ENCODE data around the gene EHD2.

EHD2 gene

DNA sequence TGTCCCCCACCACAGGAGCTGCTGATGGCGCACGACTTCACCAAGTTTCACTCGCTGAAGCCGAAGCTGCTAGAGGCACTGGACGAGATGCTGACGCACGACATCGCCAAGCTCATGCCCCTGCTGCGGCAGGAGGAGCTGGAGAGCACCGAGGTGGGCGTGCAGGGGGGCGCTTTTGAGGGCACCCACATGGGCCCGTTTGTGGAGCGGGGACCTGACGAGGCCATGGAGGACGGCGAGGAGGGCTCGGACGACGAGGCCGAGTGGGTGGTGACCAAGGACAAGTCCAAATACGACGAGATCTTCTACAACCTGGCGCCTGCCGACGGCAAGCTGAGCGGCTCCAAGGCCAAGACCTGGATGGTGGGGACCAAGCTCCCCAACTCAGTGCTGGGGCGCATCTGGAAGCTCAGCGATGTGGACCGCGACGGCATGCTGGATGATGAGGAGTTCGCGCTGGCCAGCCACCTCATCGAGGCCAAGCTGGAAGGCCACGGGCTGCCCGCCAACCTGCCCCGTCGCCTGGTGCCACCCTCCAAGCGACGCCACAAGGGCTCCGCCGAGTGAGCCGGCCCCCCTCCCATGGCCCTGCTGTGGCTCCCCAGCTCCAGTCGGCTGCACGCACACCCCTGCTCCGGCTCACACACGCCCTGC is 27.8 kb downstream of the EHD2 start:
- Histone ChIP-seq H3K27ac (replicated peaks) (no peak overlapping the region), H3K4me3 (replicated peaks; ENCODE audit: insufficient read depth, low read length) (no peak overlapping the region), H3K27me3 (ENCODE audit: insufficient read depth, poor library complexity, severe bottlenecking) (no peaks in the 10 kb centered on the region)
- TF ChIP-seq SPI1 (IDR thresholded peaks at IDR 0.05; ENCODE audit: borderline replicate concordance, low read depth) (no peak), GABPA (IDR thresholded peaks at IDR 0.05; ENCODE audit: low read depth) (no peak), POLR2AphosphoS5 (IDR thresholded peaks at IDR 0.05; ENCODE audit: low read depth) (no peak)
- TF ChIP-seq, protein P1, sequence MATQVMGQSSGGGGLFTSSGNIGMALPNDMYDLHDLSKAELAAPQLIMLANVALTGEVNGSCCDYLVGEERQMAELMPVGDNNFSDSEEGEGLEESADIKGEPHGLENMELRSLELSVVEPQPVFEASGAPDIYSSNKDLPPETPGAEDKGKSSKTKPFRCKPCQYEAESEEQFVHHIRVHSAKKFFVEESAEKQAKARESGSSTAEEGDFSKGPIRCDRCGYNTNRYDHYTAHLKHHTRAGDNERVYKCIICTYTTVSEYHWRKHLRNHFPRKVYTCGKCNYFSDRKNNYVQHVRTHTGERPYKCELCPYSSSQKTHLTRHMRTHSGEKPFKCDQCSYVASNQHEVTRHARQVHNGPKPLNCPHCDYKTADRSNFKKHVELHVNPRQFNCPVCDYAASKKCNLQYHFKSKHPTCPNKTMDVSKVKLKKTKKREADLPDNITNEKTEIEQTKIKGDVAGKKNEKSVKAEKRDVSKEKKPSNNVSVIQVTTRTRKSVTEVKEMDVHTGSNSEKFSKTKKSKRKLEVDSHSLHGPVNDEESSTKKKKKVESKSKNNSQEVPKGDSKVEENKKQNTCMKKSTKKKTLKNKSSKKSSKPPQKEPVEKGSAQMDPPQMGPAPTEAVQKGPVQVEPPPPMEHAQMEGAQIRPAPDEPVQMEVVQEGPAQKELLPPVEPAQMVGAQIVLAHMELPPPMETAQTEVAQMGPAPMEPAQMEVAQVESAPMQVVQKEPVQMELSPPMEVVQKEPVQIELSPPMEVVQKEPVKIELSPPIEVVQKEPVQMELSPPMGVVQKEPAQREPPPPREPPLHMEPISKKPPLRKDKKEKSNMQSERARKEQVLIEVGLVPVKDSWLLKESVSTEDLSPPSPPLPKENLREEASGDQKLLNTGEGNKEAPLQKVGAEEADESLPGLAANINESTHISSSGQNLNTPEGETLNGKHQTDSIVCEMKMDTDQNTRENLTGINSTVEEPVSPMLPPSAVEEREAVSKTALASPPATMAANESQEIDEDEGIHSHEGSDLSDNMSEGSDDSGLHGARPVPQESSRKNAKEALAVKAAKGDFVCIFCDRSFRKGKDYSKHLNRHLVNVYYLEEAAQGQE (IDR thresholded peaks at IDR 0.05; ENCODE audit: insufficient replicate concordance, low read depth) = no peak
- TF ChIP-seq, protein P2, sequence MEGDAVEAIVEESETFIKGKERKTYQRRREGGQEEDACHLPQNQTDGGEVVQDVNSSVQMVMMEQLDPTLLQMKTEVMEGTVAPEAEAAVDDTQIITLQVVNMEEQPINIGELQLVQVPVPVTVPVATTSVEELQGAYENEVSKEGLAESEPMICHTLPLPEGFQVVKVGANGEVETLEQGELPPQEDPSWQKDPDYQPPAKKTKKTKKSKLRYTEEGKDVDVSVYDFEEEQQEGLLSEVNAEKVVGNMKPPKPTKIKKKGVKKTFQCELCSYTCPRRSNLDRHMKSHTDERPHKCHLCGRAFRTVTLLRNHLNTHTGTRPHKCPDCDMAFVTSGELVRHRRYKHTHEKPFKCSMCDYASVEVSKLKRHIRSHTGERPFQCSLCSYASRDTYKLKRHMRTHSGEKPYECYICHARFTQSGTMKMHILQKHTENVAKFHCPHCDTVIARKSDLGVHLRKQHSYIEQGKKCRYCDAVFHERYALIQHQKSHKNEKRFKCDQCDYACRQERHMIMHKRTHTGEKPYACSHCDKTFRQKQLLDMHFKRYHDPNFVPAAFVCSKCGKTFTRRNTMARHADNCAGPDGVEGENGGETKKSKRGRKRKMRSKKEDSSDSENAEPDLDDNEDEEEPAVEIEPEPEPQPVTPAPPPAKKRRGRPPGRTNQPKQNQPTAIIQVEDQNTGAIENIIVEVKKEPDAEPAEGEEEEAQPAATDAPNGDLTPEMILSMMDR (IDR thresholded peaks at IDR 0.05; ENCODE audit: insufficient read depth, low read length) = no peak
- DNase-seq (ENCODE audit: low read depth in 1 of 2, low spot score in 1 of 2) = no peak

DNA sequence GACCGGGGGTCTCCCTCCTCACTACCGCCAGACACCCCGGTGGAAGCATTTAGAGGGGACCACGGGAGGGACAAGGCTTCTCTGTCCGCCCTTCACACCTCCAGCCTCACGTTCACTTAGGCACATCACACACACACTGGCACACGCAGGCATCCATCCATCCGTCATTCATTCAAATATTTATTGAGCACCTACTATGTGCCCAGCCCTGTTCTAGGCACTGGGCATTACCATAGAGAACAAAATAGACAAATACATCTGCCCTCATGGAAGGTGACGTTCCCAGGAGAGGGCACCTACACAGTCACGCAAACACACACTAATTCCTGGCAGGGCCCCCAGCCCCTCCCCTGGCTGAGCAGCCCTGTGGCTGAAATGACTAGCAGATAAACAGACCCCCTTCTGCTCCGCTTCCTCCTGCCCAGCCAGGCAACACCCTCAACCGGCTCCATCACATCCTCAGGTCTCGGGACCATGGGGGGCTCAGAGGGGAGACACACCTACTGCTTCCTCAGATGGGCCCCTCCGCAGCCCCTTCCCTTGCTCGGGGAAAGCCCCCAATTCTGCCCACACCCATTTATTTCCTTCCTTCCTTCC is 28.4 kb downstream of the EHD2 start:
- H3K27me3 ChIP-seq (ENCODE audit: insufficient read depth, poor library complexity, severe bottlenecking) = no peaks in the 10 kb centered on the region
- TF ChIP-seq, protein P2 (IDR thresholded peaks at IDR 0.05; ENCODE audit: insufficient read depth, low read length) = no peak
- TF ChIP-seq, protein P1 (IDR thresholded peaks at IDR 0.05; ENCODE audit: insufficient replicate concordance, low read depth) = no peak
- TF ChIP-seq POLR2AphosphoS5 (IDR thresholded peaks at IDR 0.05; ENCODE audit: low read depth) (no peak), GABPA (IDR thresholded peaks at IDR 0.05; ENCODE audit: low read depth) (no peak), SPI1 (IDR thresholded peaks at IDR 0.05; ENCODE audit: borderline replicate concordance, low read depth) (no peak)
- DNase-seq (ENCODE audit: low read depth in 1 of 2, low spot score in 1 of 2) = no peak
- no peak overlapping the region for H3K27ac ChIP-seq (replicated peaks)
- no peak overlapping the region for H3K4me3 ChIP-seq (replicated peaks; ENCODE audit: insufficient read depth, low read length)

DNA sequence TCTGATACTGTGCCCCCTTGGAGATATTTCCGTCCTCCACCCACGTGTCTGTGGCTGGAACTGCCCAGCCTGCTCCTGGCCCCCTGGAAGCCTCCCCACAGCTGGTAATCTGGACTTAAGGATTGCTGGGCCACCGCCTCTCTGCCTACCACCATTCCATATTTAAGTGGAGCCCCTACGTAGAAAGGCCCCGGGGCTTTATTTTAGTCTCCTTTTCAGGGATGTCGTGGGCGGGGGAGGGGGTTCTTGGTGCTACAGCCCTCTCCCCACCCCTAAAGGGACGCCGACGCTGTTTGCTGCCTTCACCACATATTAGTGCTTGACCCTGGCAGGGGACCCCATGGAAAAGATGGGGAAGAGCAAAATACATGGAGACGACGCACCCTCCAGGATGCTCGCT is 29.4 kb downstream of the EHD2 start:
- no peak overlapping the region for H3K27ac ChIP-seq (replicated peaks)

More for the DNA sequence above, 29.4 kb downstream of the EHD2 start:
- no peak for DNase-seq (ENCODE audit: low read depth in 1 of 2, low spot score in 1 of 2)
- H3K4me3 ChIP-seq (replicated peaks; ENCODE audit: insufficient read depth, low read length) = no peak overlapping the region
- H3K27me3 ChIP-seq (ENCODE audit: insufficient read depth, poor library complexity, severe bottlenecking) = no peaks in the 10 kb centered on the region
- TF ChIP-seq GABPA (IDR thresholded peaks at IDR 0.05; ENCODE audit: low read depth) = no peak
- no peak for TF ChIP-seq SPI1 (IDR thresholded peaks at IDR 0.05; ENCODE audit: borderline replicate concordance, low read depth)
- TF ChIP-seq, protein P1 (IDR thresholded peaks at IDR 0.05; ENCODE audit: insufficient replicate concordance, low read depth) = no peak
- no peak for TF ChIP-seq POLR2AphosphoS5 (IDR thresholded peaks at IDR 0.05; ENCODE audit: low read depth)
- TF ChIP-seq, protein P2 (IDR thresholded peaks at IDR 0.05; ENCODE audit: insufficient read depth, low read length) = no peak

Data from HL-60 (cell line).